Measurements from ENCODE around the gene GDPD3. TPM values are rescaled to one million over a fixed set of nuclear protein-coding genes. Genes with fewer than 3 reads are reported as not detected.

The GDPD3 gene
- total and polyA plus RNA-seq, 10 of the 15 experiments (the other 5 are each of a cell fraction or from before 2014, with no cell fraction given): 0.29 to 3.3 (median 0.97) TPM

- TF ChIP-seq, protein P1, sequence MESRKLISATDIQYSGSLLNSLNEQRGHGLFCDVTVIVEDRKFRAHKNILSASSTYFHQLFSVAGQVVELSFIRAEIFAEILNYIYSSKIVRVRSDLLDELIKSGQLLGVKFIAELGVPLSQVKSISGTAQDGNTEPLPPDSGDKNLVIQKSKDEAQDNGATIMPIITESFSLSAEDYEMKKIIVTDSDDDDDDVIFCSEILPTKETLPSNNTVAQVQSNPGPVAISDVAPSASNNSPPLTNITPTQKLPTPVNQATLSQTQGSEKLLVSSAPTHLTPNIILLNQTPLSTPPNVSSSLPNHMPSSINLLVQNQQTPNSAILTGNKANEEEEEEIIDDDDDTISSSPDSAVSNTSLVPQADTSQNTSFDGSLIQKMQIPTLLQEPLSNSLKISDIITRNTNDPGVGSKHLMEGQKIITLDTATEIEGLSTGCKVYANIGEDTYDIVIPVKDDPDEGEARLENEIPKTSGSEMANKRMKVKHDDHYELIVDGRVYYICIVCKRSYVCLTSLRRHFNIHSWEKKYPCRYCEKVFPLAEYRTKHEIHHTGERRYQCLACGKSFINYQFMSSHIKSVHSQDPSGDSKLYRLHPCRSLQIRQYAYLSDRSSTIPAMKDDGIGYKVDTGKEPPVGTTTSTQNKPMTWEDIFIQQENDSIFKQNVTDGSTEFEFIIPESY (IDR thresholded peaks at IDR 0.05): no peak
- TF ChIP-seq DPF2 (IDR thresholded peaks at IDR 0.05) (0 out of 2 replicates have a peak, but pooled peaks have one; percentile 30), YBX1 (IDR thresholded peaks at IDR 0.05) (no peak), MAX (IDR thresholded peaks at IDR 0.05; ENCODE audit: low read depth, low read length) (peak; percentile 83; the same call in 1 of the 2 replicates), RUNX3 (IDR thresholded peaks at IDR 0.05; ENCODE audit: low read length) (peak; percentile 87), TCF7 (IDR thresholded peaks at IDR 0.05; ENCODE audit: borderline replicate concordance) (0 out of 2 replicates have a peak, but pooled peaks have one; percentile 67), POLR2AphosphoS5 (IDR thresholded peaks at IDR 0.05; ENCODE audit: low read length) (no peak), RCOR1 (conservative IDR thresholded peaks at IDR 0.05; ENCODE audit: low read depth, low read length) (peak; percentile 88; the same call in 1 of the 2 replicates), NRF1 (conservative IDR thresholded peaks at IDR 0.05; ENCODE audit: low read depth, low read length) (0 out of 2 replicates have a peak, but pooled peaks have one; percentile 9), MEF2A (IDR thresholded peaks at IDR 0.05; ENCODE audit: insufficient read depth, low read depth, low read length) (0 out of 2 replicates have a peak, but pooled peaks have one; percentile 13), SMC3 (IDR thresholded peaks at IDR 0.05; ENCODE audit: borderline replicate concordance, low read length) (peak; percentile 53; the same call in 1 of the 2 replicates), LARP7 (IDR thresholded peaks at IDR 0.05) (no peak), HDAC2 (IDR thresholded peaks at IDR 0.05) (no peak), NR2C1 (IDR thresholded peaks at IDR 0.05) (peak; percentile 79), HDAC6 (IDR thresholded peaks at IDR 0.05; ENCODE audit: unreplicated experiment) (no peak), NR2C2 (IDR thresholded peaks at IDR 0.05; ENCODE audit: borderline replicate concordance, control insufficient read depth, insufficient read length, low read depth) (no peak), ZNF24 (IDR thresholded peaks at IDR 0.05) (peak; percentile 41), JUND (IDR thresholded peaks at IDR 0.05; ENCODE audit: low read depth, low read length) (no peak), RFX5 (IDR thresholded peaks at IDR 0.05; ENCODE audit: low read depth, low read length) (no peak), ZNF622 (IDR thresholded peaks at IDR 0.05) (no peak), TCF12 (IDR thresholded peaks at IDR 0.05; ENCODE audit: low read depth, low read length) (peak; percentile 70; the same call in 1 of the 2 replicates), STAT3 (IDR thresholded peaks at IDR 0.05; ENCODE audit: low read depth, low read length) (peak; percentile 68), NBN (IDR thresholded peaks at IDR 0.05) (peak; percentile 77; the same call in 1 of the 2 replicates)
- TF ChIP-seq, protein P2, sequence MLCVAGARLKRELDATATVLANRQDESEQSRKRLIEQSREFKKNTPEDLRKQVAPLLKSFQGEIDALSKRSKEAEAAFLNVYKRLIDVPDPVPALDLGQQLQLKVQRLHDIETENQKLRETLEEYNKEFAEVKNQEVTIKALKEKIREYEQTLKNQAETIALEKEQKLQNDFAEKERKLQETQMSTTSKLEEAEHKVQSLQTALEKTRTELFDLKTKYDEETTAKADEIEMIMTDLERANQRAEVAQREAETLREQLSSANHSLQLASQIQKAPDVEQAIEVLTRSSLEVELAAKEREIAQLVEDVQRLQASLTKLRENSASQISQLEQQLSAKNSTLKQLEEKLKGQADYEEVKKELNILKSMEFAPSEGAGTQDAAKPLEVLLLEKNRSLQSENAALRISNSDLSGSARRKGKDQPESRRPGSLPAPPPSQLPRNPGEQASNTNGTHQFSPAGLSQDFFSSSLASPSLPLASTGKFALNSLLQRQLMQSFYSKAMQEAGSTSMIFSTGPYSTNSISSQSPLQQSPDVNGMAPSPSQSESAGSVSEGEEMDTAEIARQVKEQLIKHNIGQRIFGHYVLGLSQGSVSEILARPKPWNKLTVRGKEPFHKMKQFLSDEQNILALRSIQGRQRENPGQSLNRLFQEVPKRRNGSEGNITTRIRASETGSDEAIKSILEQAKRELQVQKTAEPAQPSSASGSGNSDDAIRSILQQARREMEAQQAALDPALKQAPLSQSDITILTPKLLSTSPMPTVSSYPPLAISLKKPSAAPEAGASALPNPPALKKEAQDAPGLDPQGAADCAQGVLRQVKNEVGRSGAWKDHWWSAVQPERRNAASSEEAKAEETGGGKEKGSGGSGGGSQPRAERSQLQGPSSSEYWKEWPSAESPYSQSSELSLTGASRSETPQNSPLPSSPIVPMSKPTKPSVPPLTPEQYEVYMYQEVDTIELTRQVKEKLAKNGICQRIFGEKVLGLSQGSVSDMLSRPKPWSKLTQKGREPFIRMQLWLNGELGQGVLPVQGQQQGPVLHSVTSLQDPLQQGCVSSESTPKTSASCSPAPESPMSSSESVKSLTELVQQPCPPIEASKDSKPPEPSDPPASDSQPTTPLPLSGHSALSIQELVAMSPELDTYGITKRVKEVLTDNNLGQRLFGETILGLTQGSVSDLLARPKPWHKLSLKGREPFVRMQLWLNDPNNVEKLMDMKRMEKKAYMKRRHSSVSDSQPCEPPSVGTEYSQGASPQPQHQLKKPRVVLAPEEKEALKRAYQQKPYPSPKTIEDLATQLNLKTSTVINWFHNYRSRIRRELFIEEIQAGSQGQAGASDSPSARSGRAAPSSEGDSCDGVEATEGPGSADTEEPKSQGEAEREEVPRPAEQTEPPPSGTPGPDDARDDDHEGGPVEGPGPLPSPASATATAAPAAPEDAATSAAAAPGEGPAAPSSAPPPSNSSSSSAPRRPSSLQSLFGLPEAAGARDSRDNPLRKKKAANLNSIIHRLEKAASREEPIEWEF (IDR thresholded peaks at IDR 0.05; ENCODE audit: insufficient replicate concordance, low read depth, low read length): no peak
Observed at GRCh38 chr16:30092373-30093010, 20.8 kb downstream of the GDPD3 start (continued).
